ENCODE data around the gene C3orf18. TPM values are rescaled to one million over a fixed set of nuclear protein-coding genes. Genes with fewer than 3 reads are reported as not detected.

Gene C3orf18
- total RNA-seq, 1 experiment from 2014 or later: 10.1 TPM

DNA sequence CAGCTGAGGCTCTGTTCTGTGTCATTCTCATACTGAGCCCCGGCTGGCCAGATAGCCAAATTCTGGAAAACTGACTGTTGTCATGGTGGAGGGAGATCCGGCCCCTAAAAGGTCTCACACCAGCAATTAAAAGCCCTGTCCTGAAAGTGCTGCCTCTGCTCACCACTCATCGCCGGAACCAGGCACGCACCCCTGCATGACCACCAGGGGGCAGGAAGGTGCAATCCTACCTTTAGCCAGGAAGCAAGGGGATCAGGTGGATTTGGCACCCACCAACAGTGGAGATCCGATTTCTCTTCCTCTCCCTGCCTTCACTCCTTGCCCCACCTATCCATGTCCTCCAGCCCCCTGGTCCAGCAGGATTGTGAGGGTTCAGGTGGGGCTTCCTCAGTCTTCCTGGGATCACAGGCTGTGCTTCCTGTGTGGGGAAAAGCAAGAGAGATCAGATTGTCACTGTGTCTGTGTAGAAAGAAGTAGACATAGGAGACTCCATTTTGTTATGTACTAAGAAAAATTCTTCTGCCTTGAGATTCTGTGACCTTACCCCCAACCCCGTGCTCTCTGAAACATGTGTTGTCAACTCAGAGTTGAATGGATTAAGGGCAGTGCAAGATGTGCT, 48.0 kb downstream of the C3orf18 start:
- peaks cover 7% of the 10 kb centered on the region; the same call in 1 of the 2 replicates for H3K27me3 ChIP-seq (ENCODE audit: insufficient read depth, low read length)
- intact Hi-C loops (cut with micrococcal nuclease): loop anchor here (1.0 kb wide), 3 partner anchors 23 to 95 kb away; no protein-coding TSS in a partner anchor
- BruUV-seq (replicated peaks): no TSS peak

More for the DNA sequence above, 48.0 kb downstream of the C3orf18 start:
- TF ChIP-seq, protein P1, sequence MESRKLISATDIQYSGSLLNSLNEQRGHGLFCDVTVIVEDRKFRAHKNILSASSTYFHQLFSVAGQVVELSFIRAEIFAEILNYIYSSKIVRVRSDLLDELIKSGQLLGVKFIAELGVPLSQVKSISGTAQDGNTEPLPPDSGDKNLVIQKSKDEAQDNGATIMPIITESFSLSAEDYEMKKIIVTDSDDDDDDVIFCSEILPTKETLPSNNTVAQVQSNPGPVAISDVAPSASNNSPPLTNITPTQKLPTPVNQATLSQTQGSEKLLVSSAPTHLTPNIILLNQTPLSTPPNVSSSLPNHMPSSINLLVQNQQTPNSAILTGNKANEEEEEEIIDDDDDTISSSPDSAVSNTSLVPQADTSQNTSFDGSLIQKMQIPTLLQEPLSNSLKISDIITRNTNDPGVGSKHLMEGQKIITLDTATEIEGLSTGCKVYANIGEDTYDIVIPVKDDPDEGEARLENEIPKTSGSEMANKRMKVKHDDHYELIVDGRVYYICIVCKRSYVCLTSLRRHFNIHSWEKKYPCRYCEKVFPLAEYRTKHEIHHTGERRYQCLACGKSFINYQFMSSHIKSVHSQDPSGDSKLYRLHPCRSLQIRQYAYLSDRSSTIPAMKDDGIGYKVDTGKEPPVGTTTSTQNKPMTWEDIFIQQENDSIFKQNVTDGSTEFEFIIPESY (IDR thresholded peaks at IDR 0.05; ENCODE audit: extremely low read depth, insufficient replicate concordance, low read length): no peak
- TF ChIP-seq EGR1 (IDR thresholded peaks at IDR 0.05; ENCODE audit: low read depth): no peak
- TF ChIP-seq POLR2A (IDR thresholded peaks at IDR 0.05; ENCODE audit: borderline replicate concordance, extremely low read depth, insufficient read depth, insufficient read length): no peak
- TF ChIP-seq RAD21 (IDR thresholded peaks at IDR 0.05; ENCODE audit: low read depth): peak; percentile 76
- TF ChIP-seq CEBPB (IDR thresholded peaks at IDR 0.05; ENCODE audit: low read depth): no peak
- TF ChIP-seq POLR2AphosphoS5 (IDR thresholded peaks at IDR 0.05; ENCODE audit: low read depth, low read length): no peak
- TF ChIP-seq, protein P2, sequence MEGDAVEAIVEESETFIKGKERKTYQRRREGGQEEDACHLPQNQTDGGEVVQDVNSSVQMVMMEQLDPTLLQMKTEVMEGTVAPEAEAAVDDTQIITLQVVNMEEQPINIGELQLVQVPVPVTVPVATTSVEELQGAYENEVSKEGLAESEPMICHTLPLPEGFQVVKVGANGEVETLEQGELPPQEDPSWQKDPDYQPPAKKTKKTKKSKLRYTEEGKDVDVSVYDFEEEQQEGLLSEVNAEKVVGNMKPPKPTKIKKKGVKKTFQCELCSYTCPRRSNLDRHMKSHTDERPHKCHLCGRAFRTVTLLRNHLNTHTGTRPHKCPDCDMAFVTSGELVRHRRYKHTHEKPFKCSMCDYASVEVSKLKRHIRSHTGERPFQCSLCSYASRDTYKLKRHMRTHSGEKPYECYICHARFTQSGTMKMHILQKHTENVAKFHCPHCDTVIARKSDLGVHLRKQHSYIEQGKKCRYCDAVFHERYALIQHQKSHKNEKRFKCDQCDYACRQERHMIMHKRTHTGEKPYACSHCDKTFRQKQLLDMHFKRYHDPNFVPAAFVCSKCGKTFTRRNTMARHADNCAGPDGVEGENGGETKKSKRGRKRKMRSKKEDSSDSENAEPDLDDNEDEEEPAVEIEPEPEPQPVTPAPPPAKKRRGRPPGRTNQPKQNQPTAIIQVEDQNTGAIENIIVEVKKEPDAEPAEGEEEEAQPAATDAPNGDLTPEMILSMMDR (IDR thresholded peaks at IDR 0.05 in 2 of 3, conservative IDR thresholded peaks at IDR 0.05 in 1 of 3; ENCODE audit: borderline replicate concordance in 1 of 3, insufficient read depth in 1 of 3, low read depth in 2 of 3, low read length in 2 of 3): peak; percentile 89 to 97 (median 97)
- no peak for TF ChIP-seq TCF7L2 (IDR thresholded peaks at IDR 0.05; ENCODE audit: borderline replicate concordance, extremely low read depth, insufficient read depth, insufficient read length)
- TF ChIP-seq, protein P3, sequence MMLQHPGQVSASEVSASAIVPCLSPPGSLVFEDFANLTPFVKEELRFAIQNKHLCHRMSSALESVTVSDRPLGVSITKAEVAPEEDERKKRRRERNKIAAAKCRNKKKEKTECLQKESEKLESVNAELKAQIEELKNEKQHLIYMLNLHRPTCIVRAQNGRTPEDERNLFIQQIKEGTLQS (IDR thresholded peaks at IDR 0.05): no peak
- peak; percentile 60 for DNase-seq (ENCODE audit: low read depth, low spot score)
- RAD21 ChIA-PET (ENCODE audit: low non-redundant PET in 1 of 2, low total read pairs in 2 of 2, uncharacterized antibody in 2 of 2, unreplicated experiment in 2 of 2): no interaction called here
- Histone ChIP-seq H4K20me1 (ENCODE audit: insufficient read depth) (no peaks in the 10 kb centered on the region), H3K9me2 (ENCODE audit: insufficient read depth) (no peaks in the 10 kb centered on the region), H3K9ac (ENCODE audit: low read length) (no peak overlapping the region), H2AFZ (ENCODE audit: low read depth, low read length, poor library complexity, severe bottlenecking) (no peak overlapping the region), H3K27ac (ENCODE audit: low read depth, low read length) (no peak overlapping the region), H3K4me2 (ENCODE audit: low read length) (peak overlapping the region; percentile 11; the same call in 1 of the 2 replicates), H3K9me3 (ENCODE audit: control insufficient read depth in 1 of 2, insufficient read depth in 1 of 2, low read depth in 1 of 2, low read length in 2 of 2) (no peaks in the 10 kb centered on the region), H3K4me3 (replicated peaks in 1 of 2; ENCODE audit: low read depth in 1 of 2, low read length in 2 of 2) (no peak overlapping the region), H3K79me2 (ENCODE audit: insufficient read depth, low read length) (no peaks in the 10 kb centered on the region), H3K4me1 (ENCODE audit: control insufficient read depth in 1 of 2, insufficient read depth in 2 of 2, low read length in 2 of 2) (peaks cover 0 to 6% of the 10 kb centered on the region in 2 experiments; a peak in 1 of 4 replicates), H3K36me3 (ENCODE audit: control insufficient read depth in 1 of 2, insufficient read depth in 2 of 2, low read length in 2 of 2) (no peaks in the 10 kb centered on the region)
- ATAC-seq: peak; percentile 97
- CTCF ChIA-PET: no interaction called here
- POLR2A ChIA-PET: no interaction called here
